ENCODE results near the gene MRPL44. TPM values are rescaled to one million over a fixed set of nuclear protein-coding genes. Genes with fewer than 3 reads are reported as not detected.

Gene MRPL44
- total and polyA plus RNA-seq, 2 donors (not counting 1 experiment from before 2014, with no cell fraction given), result 8.9 to 26.7 TPM

- H3K27me3 Mint-ChIP-seq, result no peaks in the 10 kb centered on the region
- Histone ChIP-seq H3K9ac (ENCODE audit: low read length) (no peak overlapping the region), H3K4me1 (ENCODE audit: control insufficient read depth in 2 of 2, insufficient read depth in 2 of 2, low read length in 2 of 2) (no peaks in the 10 kb centered on the region), H3K4me3 (ENCODE audit: control extremely low read depth in 1 of 5, extremely low read depth in 1 of 5, insufficient read depth in 1 of 5, low read depth in 2 of 5, low read length in 4 of 5) (no peak overlapping the region), H3K79me2 (ENCODE audit: control insufficient read depth, insufficient read depth, low read length) (no peaks in the 10 kb centered on the region), H3K4me2 (replicated peaks; ENCODE audit: low read depth, low read length, poor library complexity, severe bottlenecking) (no peak overlapping the region), H2AFZ (ENCODE audit: insufficient read depth, low read depth, low read length, poor library complexity, severe bottlenecking) (no peak overlapping the region), H3K27me3 (replicated peaks in 1 of 4; ENCODE audit: control extremely low read depth in 1 of 4, control insufficient read depth in 3 of 4, insufficient read depth in 4 of 4, low read length in 3 of 4) (no peaks in the 10 kb centered on the region), H3K9me3 (ENCODE audit: control extremely low read depth in 1 of 3, control insufficient read depth in 2 of 3, insufficient read depth in 1 of 3, low read length in 2 of 3) (no peaks in the 10 kb centered on the region), H3K27ac (ENCODE audit: low read length in 2 of 2) (no peak overlapping the region), H4K20me1 (ENCODE audit: control insufficient read depth, insufficient read depth, low read length, poor library complexity, severe bottlenecking) (no peaks in the 10 kb centered on the region), H3K36me3 (replicated peaks in 1 of 2; ENCODE audit: control extremely low read depth in 1 of 2, control insufficient read depth in 1 of 2, extremely low read depth in 1 of 2, insufficient read depth in 2 of 2, low read length in 1 of 2) (peaks cover 0 to 3% of the 10 kb centered on the region in 2 experiments)
- DNase-seq, result no peak
- no peaks in the 10 kb centered on the region for H3K4me1 Mint-ChIP-seq
- TF ChIP-seq CTCF (IDR thresholded peaks at IDR 0.05) (no peak), EZH2 (IDR thresholded peaks at IDR 0.05; ENCODE audit: borderline replicate concordance, insufficient read depth, low read depth, low read length, poor library complexity, severe bottlenecking) (no peak)
- H3K27ac Mint-ChIP-seq, result no peak overlapping the region
- intact Hi-C loops (cut with micrococcal nuclease), result loop anchor here (10.0 kb wide), 1 partner anchor 378 kb away; no protein-coding TSS in a partner anchor
- CTCF ChIA-PET, result interaction anchor here (1.1 to 6.6 kb wide), 2 partner anchors 12 to 15 kb away, joined by 3 to 50 read pairs; no protein-coding TSS in a partner anchor
- H3K9me3 Mint-ChIP-seq (ENCODE audit: insufficient read depth), result no peaks in the 10 kb centered on the region
- POLR2A ChIA-PET, result no interaction called here
- ATAC-seq (ENCODE audit: low read depth), result no peak
- H3K4me3 Mint-ChIP-seq, result no peak overlapping the region
- WGBS (ENCODE audit: insufficient coverage), result no CpG with 5 or more reads among the region's 3 CpGs
Observed at GRCh38 chr2:223976635-223977226, 19.5 kb downstream of the MRPL44 start.

GRCh38 chr2:223978451-223978850 is 21.2 kb downstream of the MRPL44 start:
- WGBS (ENCODE audit: insufficient coverage), result 100% methylated on average over 2 of the region's 4 CpGs
- TF ChIP-seq CTCF (IDR thresholded peaks at IDR 0.05) (no peak), EZH2 (IDR thresholded peaks at IDR 0.05; ENCODE audit: borderline replicate concordance, insufficient read depth, low read depth, low read length, poor library complexity, severe bottlenecking) (no peak)
- ChIA-PET CTCF (interaction anchor here (1.0 to 6.6 kb wide), 4 partner anchors 8 to 306 kb away, joined by 3 to 50 read pairs (median 4); no protein-coding TSS in a partner anchor), POLR2A (no interaction called here)
- Histone ChIP-seq H3K79me2 (ENCODE audit: control insufficient read depth, insufficient read depth, low read length) (no peaks in the 10 kb centered on the region), H3K9ac (ENCODE audit: low read length) (no peak overlapping the region), H3K36me3 (replicated peaks in 1 of 2; ENCODE audit: control extremely low read depth in 1 of 2, control insufficient read depth in 1 of 2, extremely low read depth in 1 of 2, insufficient read depth in 2 of 2, low read length in 1 of 2) (no peaks in the 10 kb centered on the region), H2AFZ (ENCODE audit: insufficient read depth, low read depth, low read length, poor library complexity, severe bottlenecking) (no peak overlapping the region), H3K4me3 (ENCODE audit: control extremely low read depth in 1 of 5, extremely low read depth in 1 of 5, insufficient read depth in 1 of 5, low read depth in 2 of 5, low read length in 4 of 5) (no peak overlapping the region), H3K4me1 (ENCODE audit: control insufficient read depth in 2 of 2, insufficient read depth in 2 of 2, low read length in 2 of 2) (no peaks in the 10 kb centered on the region), H3K27ac (ENCODE audit: low read length in 2 of 2) (no peak overlapping the region), H3K27me3 (replicated peaks in 1 of 4; ENCODE audit: control extremely low read depth in 1 of 4, control insufficient read depth in 3 of 4, insufficient read depth in 4 of 4, low read length in 3 of 4) (no peaks in the 10 kb centered on the region), H4K20me1 (ENCODE audit: control insufficient read depth, insufficient read depth, low read length, poor library complexity, severe bottlenecking) (no peaks in the 10 kb centered on the region), H3K9me3 (ENCODE audit: control extremely low read depth in 1 of 3, control insufficient read depth in 2 of 3, insufficient read depth in 1 of 3, low read length in 2 of 3) (no peaks in the 10 kb centered on the region), H3K4me2 (replicated peaks; ENCODE audit: low read depth, low read length, poor library complexity, severe bottlenecking) (no peak overlapping the region)
- Mint-ChIP-seq H3K4me3 (no peak overlapping the region), H3K4me1 (no peaks in the 10 kb centered on the region), H3K27me3 (no peaks in the 10 kb centered on the region), H3K27ac (no peak overlapping the region), H3K9me3 (ENCODE audit: insufficient read depth) (no peaks in the 10 kb centered on the region)
- intact Hi-C loops (cut with micrococcal nuclease), result loop anchor here (10.0 kb wide), 1 partner anchor 376 kb away; no protein-coding TSS in a partner anchor
- no peak for DNase-seq
- no peak for ATAC-seq (ENCODE audit: low read depth)
